ENCODE results near the gene RNF151. TPM values are rescaled to one million over a fixed set of nuclear protein-coding genes. Genes with fewer than 3 reads are reported as not detected.

Gene RNF151
- total and polyA plus RNA-seq, 7 donors, result not detected

GRCh38 chr16:1941162-1942046 is 25.3 kb upstream of the RNF151 start:
- ATAC-seq (peak; percentile 53 to 62 (median 57)), DNase-seq (peak; percentile 65 to 87)
- TF ChIP-seq CTCF (IDR thresholded peaks at IDR 0.05), result peak; percentile 49
- Histone ChIP-seq H3K4me1 (peaks cover 54% of the 10 kb centered on the region), H3K4me3 (peak overlapping the region; percentile 85), H3K27me3 (ENCODE audit: insufficient read depth in 3 of 3, low read length in 2 of 3) (no peaks in the 10 kb centered on the region), H3K27ac (peak overlapping the region; percentile 89), H3K9me3 (no peaks in the 10 kb centered on the region), H3K36me3 (ENCODE audit: insufficient read depth in 1 of 2, low read depth in 1 of 2) (peaks cover 7 to 46% of the 10 kb centered on the region in 2 donors)
- intact Hi-C loops (cut with DNase I), result loop anchor here in 1 of 2 donors (10.0 kb wide), 1 partner anchor 167 kb away; the partner anchor contains the start of genes EME2, MRPS34 and NME3
- WGBS, 3 donors, result 57 to 69% (median 62%) methylated on average over 30 of the region's 30 CpGs

- no peak for TF ChIP-seq CTCF (IDR thresholded peaks at IDR 0.05)
- 4 to 10% (median 9%) methylated on average over 15 to 17 of the region's 17 CpGs for WGBS, 3 donors
- peak overlapping the region; percentile 89 for H3K27ac ChIP-seq
- no peak for DNase-seq
- H3K4me1 ChIP-seq, result peaks cover 60% of the 10 kb centered on the region
- intact Hi-C loops (cut with DNase I), result loop anchor here in 1 of 2 donors (10.0 kb wide), 1 partner anchor 167 kb away; the partner anchor contains the start of genes EME2, MRPS34 and NME3
- ATAC-seq, result peak; percentile 0 to 18 (median 4)
- peaks cover 7 to 45% of the 10 kb centered on the region in 2 donors for H3K36me3 ChIP-seq (ENCODE audit: insufficient read depth in 1 of 2, low read depth in 1 of 2)
- no peaks in the 10 kb centered on the region for H3K9me3 ChIP-seq
- peak overlapping the region; percentile 85 for H3K4me3 ChIP-seq
- no peaks in the 10 kb centered on the region for H3K27me3 ChIP-seq (ENCODE audit: insufficient read depth in 3 of 3, low read length in 2 of 3)
These were observed 24.4 kb upstream of the RNF151 start for GRCh38 chr16:1942047-1942809.

- Histone ChIP-seq H3K27ac (peak within 1 kb of the TSS; percentile 89), H3K4me1 (peaks cover 65% of the 10 kb centered on the region), H3K4me3 (peak within 1 kb of the TSS; percentile 85), H3K9me3 (no peaks in the 10 kb centered on the region), H3K36me3 (ENCODE audit: insufficient read depth in 1 of 2, low read depth in 1 of 2) (peaks cover 7 to 36% of the 10 kb centered on the region in 2 donors), H3K27me3 (ENCODE audit: insufficient read depth in 3 of 3, low read length in 2 of 3) (no peaks in the 10 kb centered on the region)
- peak; percentile 83 to 86 (median 84) for ATAC-seq
- no peak for TF ChIP-seq CTCF (IDR thresholded peaks at IDR 0.05)
- peak; percentile 100 for DNase-seq
- intact Hi-C loops (cut with DNase I), result loop anchor here in 1 of 2 donors (10.0 kb wide), 1 partner anchor 168 kb away; the partner anchor contains the start of genes EME2, MRPS34 and NME3
- 1 to 3% (median 3%) methylated on average over 53 to 77 of the region's 77 CpGs for WGBS, 3 donors
These were observed 23.6 kb upstream of the RNF151 start, which contains the start of gene MSRB1 for GRCh38 chr16:1942810-1943726. Gene MSRB1 (minus strand): TSS chr16:1943199. CDS start chr16:1943156, 43 bp downstream.

All from psoas muscle (tissue), 8 donors.